ENCODE data around the gene FTO.

The FTO gene

GRCh38 chr16:54093281-54093680, 389.3 kb downstream of the FTO start:
- Histone ChIP-seq H3K4me3 (ENCODE audit: low read length) (no peak overlapping the region), H3K9me3 (ENCODE audit: control insufficient read depth, insufficient read depth, low read length) (no peaks in the 10 kb centered on the region), H3K4me1 (ENCODE audit: control insufficient read depth, insufficient read depth, low read length) (no peaks in the 10 kb centered on the region), H3K27me3 (ENCODE audit: control insufficient read depth, insufficient read depth, low read length) (no peaks in the 10 kb centered on the region), H3K27ac (ENCODE audit: low read length) (no peak overlapping the region), H3K36me3 (ENCODE audit: control insufficient read depth, insufficient read depth, low read length) (no peaks in the 10 kb centered on the region)
- no CpG with 5 or more reads among the region's 13 CpGs for WGBS (ENCODE audit: insufficient coverage, insufficient read length)
- DNase-seq (ENCODE audit: low read depth, low spot score), result no peak

- H3K9me3 ChIP-seq (ENCODE audit: control insufficient read depth, insufficient read depth, low read length), result no peaks in the 10 kb centered on the region
- H3K36me3 ChIP-seq (ENCODE audit: control insufficient read depth, insufficient read depth, low read length), result no peaks in the 10 kb centered on the region
- H3K4me3 ChIP-seq (ENCODE audit: low read length), result no peak overlapping the region
- no CpG with 5 or more reads among the region's 10 CpGs for WGBS (ENCODE audit: insufficient coverage, insufficient read length)
- no peaks in the 10 kb centered on the region for H3K4me1 ChIP-seq (ENCODE audit: control insufficient read depth, insufficient read depth, low read length)
- no peak for DNase-seq (ENCODE audit: low read depth, low spot score)
- no peak overlapping the region for H3K27ac ChIP-seq (ENCODE audit: low read length)
- no peaks in the 10 kb centered on the region for H3K27me3 ChIP-seq (ENCODE audit: control insufficient read depth, insufficient read depth, low read length)
Observed at GRCh38 chr16:54094641-54095040, 390.7 kb downstream of the FTO start.

DNA sequence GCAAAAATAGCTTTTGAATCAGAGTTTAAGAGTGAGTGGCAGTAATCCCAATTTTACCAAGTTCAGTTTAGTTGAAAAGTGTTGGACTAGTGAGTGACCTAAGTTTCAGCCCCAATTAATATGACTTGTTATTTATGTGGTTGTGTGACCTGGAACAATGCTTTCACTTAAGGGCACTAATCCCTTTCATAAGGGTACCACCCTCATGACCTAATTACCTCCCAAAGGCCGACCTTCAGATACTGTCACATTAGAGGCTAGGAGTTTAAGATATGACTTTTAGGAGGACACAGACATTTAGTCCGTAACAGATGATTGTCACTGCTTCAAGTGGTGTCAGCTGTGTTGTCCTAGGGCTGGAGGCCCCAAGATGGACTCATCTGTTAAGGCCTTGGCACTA, 392.7 kb downstream of the FTO start:
- no peak for DNase-seq (ENCODE audit: low read depth, low spot score)
- no CpG with 5 or more reads among the region's 2 CpGs for WGBS (ENCODE audit: insufficient coverage, insufficient read length)
- Histone ChIP-seq H3K36me3 (ENCODE audit: control insufficient read depth, insufficient read depth, low read length) (no peaks in the 10 kb centered on the region), H3K27me3 (ENCODE audit: control insufficient read depth, insufficient read depth, low read length) (no peaks in the 10 kb centered on the region), H3K4me3 (ENCODE audit: low read length) (no peak overlapping the region), H3K4me1 (ENCODE audit: control insufficient read depth, insufficient read depth, low read length) (no peaks in the 10 kb centered on the region), H3K27ac (ENCODE audit: low read length) (no peak overlapping the region), H3K9me3 (ENCODE audit: control insufficient read depth, insufficient read depth, low read length) (no peaks in the 10 kb centered on the region)

DNA sequence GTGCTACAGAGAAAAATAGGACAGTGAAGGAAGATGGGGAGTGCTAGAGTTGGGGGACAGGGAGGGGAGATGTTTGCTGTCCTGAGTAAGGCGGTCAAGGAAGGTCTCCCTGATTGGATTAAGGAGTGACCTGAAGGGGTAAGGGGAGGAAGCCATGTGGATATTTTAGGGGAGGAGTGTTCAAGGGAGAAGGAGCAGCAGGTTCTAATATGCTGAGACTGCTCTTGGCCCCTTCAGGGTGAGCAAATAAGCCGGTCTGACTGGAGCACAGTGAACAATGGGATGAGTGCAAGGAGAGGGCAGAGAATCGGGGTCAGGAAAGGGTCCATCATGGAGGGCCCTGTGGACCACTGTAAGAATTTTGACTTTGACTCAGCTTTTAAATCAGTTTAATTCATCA, 393.8 kb downstream of the FTO start:
- no CpG with 5 or more reads among the region's 3 CpGs for WGBS (ENCODE audit: insufficient coverage, insufficient read length)
- Histone ChIP-seq H3K27me3 (ENCODE audit: control insufficient read depth, insufficient read depth, low read length) (no peaks in the 10 kb centered on the region), H3K36me3 (ENCODE audit: control insufficient read depth, insufficient read depth, low read length) (no peaks in the 10 kb centered on the region), H3K4me1 (ENCODE audit: control insufficient read depth, insufficient read depth, low read length) (no peaks in the 10 kb centered on the region), H3K4me3 (ENCODE audit: low read length) (no peak overlapping the region), H3K27ac (ENCODE audit: low read length) (no peak overlapping the region), H3K9me3 (ENCODE audit: control insufficient read depth, insufficient read depth, low read length) (no peaks in the 10 kb centered on the region)
- no peak for DNase-seq (ENCODE audit: low read depth, low spot score)

DNA sequence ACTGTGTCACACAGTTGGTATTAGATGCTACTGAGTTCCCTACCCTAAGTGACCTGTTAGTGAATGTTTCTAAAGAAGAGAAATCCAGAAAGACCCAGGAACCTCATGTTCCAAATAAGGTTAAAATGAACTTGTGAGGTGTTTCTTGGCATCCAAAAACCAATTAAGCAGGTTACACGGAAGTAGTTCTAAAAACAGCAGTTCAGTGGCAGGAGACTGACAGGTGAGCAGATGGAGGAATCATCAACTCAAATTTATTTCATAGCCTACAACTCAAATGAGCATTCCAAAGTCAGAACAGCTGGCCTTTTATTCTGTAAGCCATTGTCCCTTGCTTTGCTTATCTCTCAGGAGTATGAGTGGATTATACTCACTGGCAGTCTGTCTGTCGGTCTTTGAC, 394.3 kb downstream of the FTO start:
- Histone ChIP-seq H3K9me3 (ENCODE audit: control insufficient read depth, insufficient read depth, low read length) (no peaks in the 10 kb centered on the region), H3K4me3 (ENCODE audit: low read length) (no peak overlapping the region), H3K36me3 (ENCODE audit: control insufficient read depth, insufficient read depth, low read length) (no peaks in the 10 kb centered on the region), H3K4me1 (ENCODE audit: control insufficient read depth, insufficient read depth, low read length) (no peaks in the 10 kb centered on the region), H3K27me3 (ENCODE audit: control insufficient read depth, insufficient read depth, low read length) (no peaks in the 10 kb centered on the region), H3K27ac (ENCODE audit: low read length) (no peak overlapping the region)
- no CpG with 5 or more reads among the region's 2 CpGs for WGBS (ENCODE audit: insufficient coverage, insufficient read length)
- DNase-seq (ENCODE audit: low read depth, low spot score), result no peak

- no peaks in the 10 kb centered on the region for H3K27me3 ChIP-seq (ENCODE audit: control insufficient read depth, insufficient read depth, low read length)
- H3K9me3 ChIP-seq (ENCODE audit: control insufficient read depth, insufficient read depth, low read length), result no peaks in the 10 kb centered on the region
- no peak for DNase-seq (ENCODE audit: low read depth, low spot score)
- H3K27ac ChIP-seq (ENCODE audit: low read length), result no peak overlapping the region
- no peaks in the 10 kb centered on the region for H3K4me1 ChIP-seq (ENCODE audit: control insufficient read depth, insufficient read depth, low read length)
- no CpG with 5 or more reads among the region's 5 CpGs for WGBS (ENCODE audit: insufficient coverage, insufficient read length)
- no peak overlapping the region for H3K4me3 ChIP-seq (ENCODE audit: low read length)
- H3K36me3 ChIP-seq (ENCODE audit: control insufficient read depth, insufficient read depth, low read length), result no peaks in the 10 kb centered on the region
Observed at GRCh38 chr16:54099627-54100026, 395.7 kb downstream of the FTO start.

GRCh38 chr16:54102888-54103866, 399.2 kb downstream of the FTO start:
- DNase-seq (ENCODE audit: low read depth, low spot score), result no peak
- H3K27me3 ChIP-seq (ENCODE audit: control insufficient read depth, insufficient read depth, low read length), result no peaks in the 10 kb centered on the region
- no peaks in the 10 kb centered on the region for H3K4me1 ChIP-seq (ENCODE audit: control insufficient read depth, insufficient read depth, low read length)
- no peaks in the 10 kb centered on the region for H3K36me3 ChIP-seq (ENCODE audit: control insufficient read depth, insufficient read depth, low read length)
- WGBS (ENCODE audit: insufficient coverage, insufficient read length), result no CpG with 5 or more reads among the region's 10 CpGs
- H3K4me3 ChIP-seq (ENCODE audit: low read length), result no peak overlapping the region
- H3K27ac ChIP-seq (ENCODE audit: low read length), result no peak overlapping the region
- H3K9me3 ChIP-seq (ENCODE audit: control insufficient read depth, insufficient read depth, low read length), result no peaks in the 10 kb centered on the region

DNA sequence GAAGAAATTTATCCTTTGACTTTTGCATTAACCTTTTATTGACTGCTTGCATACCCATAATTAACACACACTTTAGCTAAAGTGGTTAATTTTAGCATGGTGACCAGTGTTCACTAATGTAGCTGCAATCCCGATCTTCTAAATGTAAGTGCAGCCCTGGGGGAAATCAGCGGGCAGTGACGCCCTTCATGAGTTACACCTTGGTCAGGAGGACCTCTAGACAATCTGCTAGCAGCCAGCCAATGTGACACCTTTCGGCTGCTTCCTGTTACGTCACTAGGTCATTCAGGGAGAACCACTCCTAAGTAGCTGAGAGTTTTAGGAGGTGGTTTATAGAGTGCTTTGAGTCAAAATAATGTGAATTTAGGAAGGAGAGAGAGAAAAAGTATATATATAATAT, 402.1 kb downstream of the FTO start:
- no peaks in the 10 kb centered on the region for H3K27me3 ChIP-seq (ENCODE audit: control insufficient read depth, insufficient read depth, low read length)
- H3K27ac ChIP-seq (ENCODE audit: low read length), result no peak overlapping the region
- WGBS (ENCODE audit: insufficient coverage, insufficient read length), result no CpG with 5 or more reads among the region's 5 CpGs
- H3K36me3 ChIP-seq (ENCODE audit: control insufficient read depth, insufficient read depth, low read length), result no peaks in the 10 kb centered on the region
- no peaks in the 10 kb centered on the region for H3K9me3 ChIP-seq (ENCODE audit: control insufficient read depth, insufficient read depth, low read length)
- H3K4me3 ChIP-seq (ENCODE audit: low read length), result no peak overlapping the region
- no peak for DNase-seq (ENCODE audit: low read depth, low spot score)
- H3K4me1 ChIP-seq (ENCODE audit: control insufficient read depth, insufficient read depth, low read length), result no peaks in the 10 kb centered on the region

DNA sequence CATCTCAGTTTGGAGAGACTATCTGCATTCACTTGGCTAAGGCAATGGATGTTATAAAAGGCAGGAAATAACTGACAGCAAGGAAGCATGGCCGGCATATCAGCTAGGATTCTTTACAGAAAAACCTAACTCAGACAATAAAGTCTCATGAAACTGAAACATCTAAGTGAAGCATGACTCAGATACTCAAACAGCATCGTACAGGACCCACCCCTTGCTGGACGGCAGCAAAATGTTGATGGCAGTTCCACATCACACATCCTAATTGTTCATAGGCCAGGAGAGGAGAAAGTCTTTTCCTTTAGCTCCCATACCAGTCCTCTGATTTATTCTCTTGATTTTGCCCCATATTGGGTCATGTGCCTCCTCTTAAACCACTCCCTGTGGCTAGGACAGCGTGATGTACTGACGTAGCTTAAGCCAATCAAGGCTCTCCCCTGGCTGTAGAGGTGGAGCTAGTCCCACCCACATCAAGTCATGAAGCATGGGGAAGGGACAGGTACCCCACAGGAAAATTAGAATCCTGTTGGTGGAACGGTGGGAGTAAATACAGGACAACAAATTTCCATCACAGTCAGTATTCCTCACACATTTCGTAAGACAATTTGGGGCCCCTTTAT, 403.7 kb downstream of the FTO start:
- H3K4me3 ChIP-seq (ENCODE audit: low read length), result no peak overlapping the region
- no peaks in the 10 kb centered on the region for H3K4me1 ChIP-seq (ENCODE audit: control insufficient read depth, insufficient read depth, low read length)
- no peak overlapping the region for H3K27ac ChIP-seq (ENCODE audit: low read length)
- H3K36me3 ChIP-seq (ENCODE audit: control insufficient read depth, insufficient read depth, low read length), result no peaks in the 10 kb centered on the region
- no peaks in the 10 kb centered on the region for H3K9me3 ChIP-seq (ENCODE audit: control insufficient read depth, insufficient read depth, low read length)
- no peaks in the 10 kb centered on the region for H3K27me3 ChIP-seq (ENCODE audit: control insufficient read depth, insufficient read depth, low read length)
- WGBS (ENCODE audit: insufficient coverage, insufficient read length), result no CpG with 5 or more reads among the region's 7 CpGs
- no peak for DNase-seq (ENCODE audit: low read depth, low spot score)

DNA sequence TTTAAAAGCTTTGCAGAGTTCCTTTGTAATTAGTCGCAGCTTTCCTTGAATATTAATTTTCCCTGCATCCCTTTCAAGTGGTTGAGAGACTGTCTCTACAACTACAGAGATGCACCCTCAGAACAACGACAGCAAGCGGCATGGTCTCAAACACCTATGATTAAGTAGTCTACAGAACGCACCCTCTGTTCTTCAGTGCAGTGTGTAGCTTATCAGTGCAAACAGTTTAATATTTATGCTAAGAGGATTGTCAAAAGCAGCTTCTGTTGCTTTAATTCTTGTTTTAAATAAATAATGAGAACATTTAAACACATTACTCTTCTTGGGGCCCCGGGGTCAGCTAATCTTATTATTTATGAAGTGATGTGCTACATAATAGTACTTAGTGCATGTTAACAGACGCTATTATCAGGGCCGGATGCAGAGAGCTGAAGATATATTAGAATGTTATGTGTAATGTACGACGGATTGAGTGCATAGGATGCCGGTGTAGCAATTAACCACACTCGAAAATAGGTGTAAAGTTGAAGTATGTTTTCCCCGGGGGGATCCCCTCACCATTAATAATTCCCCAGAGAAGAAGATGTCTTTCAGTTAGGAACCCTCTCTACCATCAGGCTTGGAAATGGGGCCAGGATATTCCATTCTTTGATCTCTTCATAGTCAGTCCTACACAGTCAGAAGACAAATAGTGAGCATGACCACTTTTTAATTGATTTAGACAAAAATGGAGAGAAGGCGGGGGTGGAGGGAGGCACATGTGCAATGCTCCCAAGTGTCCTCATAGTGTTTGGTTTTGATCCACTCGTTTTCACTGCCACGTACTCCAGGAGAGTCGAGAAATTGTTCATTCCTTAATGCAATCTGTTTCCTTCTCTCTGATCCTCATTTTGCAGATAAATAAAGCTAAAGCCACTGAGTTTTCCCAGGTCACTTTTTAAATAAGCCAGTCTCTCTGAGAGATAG, 406.3 kb downstream of the FTO start:
- Histone ChIP-seq H3K4me3 (ENCODE audit: low read length) (no peak overlapping the region), H3K36me3 (ENCODE audit: control insufficient read depth, insufficient read depth, low read length) (no peaks in the 10 kb centered on the region), H3K9me3 (ENCODE audit: control insufficient read depth, insufficient read depth, low read length) (no peaks in the 10 kb centered on the region), H3K27me3 (ENCODE audit: control insufficient read depth, insufficient read depth, low read length) (no peaks in the 10 kb centered on the region), H3K4me1 (ENCODE audit: control insufficient read depth, insufficient read depth, low read length) (no peaks in the 10 kb centered on the region), H3K27ac (ENCODE audit: low read length) (no peak overlapping the region)
- no peak for DNase-seq (ENCODE audit: low read depth, low spot score)
- no CpG with 5 or more reads among the region's 16 CpGs for WGBS (ENCODE audit: insufficient coverage, insufficient read length)

Measured in iPS DF 6.9 (cell line).